Ishikawa (cell line): ENCODE measurements around the gene PLK3.

Experiments used
- CEBPB ChIP-seq: IDR thresholded peaks from 2 replicates; pipeline ENCODE4 v1.6.1; 2012
- CREB1 ChIP-seq: IDR thresholded peaks from 2 replicates; pipeline ENCODE4 v1.6.1; 2012; ENCODE audit warnings: low read depth
- EGR1 ChIP-seq: IDR thresholded peaks from 2 replicates; pipeline ENCODE4 v1.6.1; 2012
- EP300 ChIP-seq: IDR thresholded peaks from 2 replicates; pipeline ENCODE4 v1.6.1; 2012; ENCODE audit warnings: borderline replicate concordance
- FOXM1 ChIP-seq: IDR thresholded peaks from 2 replicates; pipeline ENCODE4 v1.6.1; 2012; ENCODE audit warnings: low read depth, borderline replicate concordance
- MAX ChIP-seq: IDR thresholded peaks from 2 replicates; pipeline ENCODE4 v1.6.1; 2012
- NFIC ChIP-seq: IDR thresholded peaks from 2 replicates; pipeline ENCODE4 v1.6.1; 2012
- RAD21 ChIP-seq: IDR thresholded peaks from 2 replicates; pipeline ENCODE4 v1.6.1; 2012; ENCODE audit warnings: low read depth
- REST ChIP-seq: IDR thresholded peaks from 2 replicates; pipeline ENCODE4 v1.6.1; 2012; ENCODE audit warnings: low read depth, mild to moderate bottlenecking
- TAF1 ChIP-seq: IDR thresholded peaks from 2 replicates; pipeline ENCODE4 v1.6.1; 2012; ENCODE audit warnings: low read depth, mild to moderate bottlenecking
- TCF12 ChIP-seq: IDR thresholded peaks from 2 replicates; pipeline ENCODE4 v1.6.1; 2012; ENCODE audit warnings: low read depth
- TEAD4 ChIP-seq: IDR thresholded peaks from 2 replicates; pipeline ENCODE4 v1.6.1; 2012
- USF1 ChIP-seq: IDR thresholded peaks from 2 replicates; pipeline ENCODE4 v1.6.1; 2012
- YY1 ChIP-seq: IDR thresholded peaks from 2 replicates; pipeline ENCODE4 v1.6.1; 2012; ENCODE audit warnings: low read depth
- ZBTB7A ChIP-seq: IDR thresholded peaks from 2 replicates; pipeline ENCODE4 v1.6.1; 2012; ENCODE audit warnings: low read depth

Gene PLK3

GRCh38 chr1:44828841-44829440 lies 28.8 kb downstream of the PLK3 start:
- TF ChIP-seq REST (no peak), NFIC (no peak), RAD21 (no peak), FOXM1 (no peak), ZBTB7A (no peak), TAF1 (no peak), CREB1 (no peak), TCF12 (no peak), YY1 (no peak), CEBPB (no peak), MAX (no peak), EGR1 (no peak), USF1 (no peak), TEAD4 (no peak), EP300 (no peak)

GRCh38 chr1:44829506-44830384 lies 29.6 kb downstream of the PLK3 start:
- TF ChIP-seq CREB1 = no peak
- TF ChIP-seq ZBTB7A = no peak
- no peak for TF ChIP-seq RAD21
- no peak for TF ChIP-seq USF1
- no peak for TF ChIP-seq NFIC
- no peak for TF ChIP-seq MAX
- TF ChIP-seq REST = no peak
- TF ChIP-seq TEAD4 = no peak
- TF ChIP-seq YY1 = no peak
- no peak for TF ChIP-seq EGR1
- no peak for TF ChIP-seq FOXM1
- no peak for TF ChIP-seq TCF12
- TF ChIP-seq CEBPB = no peak
- no peak for TF ChIP-seq TAF1
- TF ChIP-seq EP300 = no peak

GRCh38 chr1:44830900-44831304 lies 30.7 kb downstream of the PLK3 start:
- TF ChIP-seq USF1 (no peak), YY1 (no peak), CREB1 (no peak), TCF12 (no peak), TAF1 (no peak), REST (no peak), RAD21 (no peak), CEBPB (no peak), ZBTB7A (no peak), TEAD4 (no peak), EGR1 (no peak), FOXM1 (no peak), NFIC (no peak), MAX (no peak), EP300 (no peak)
